IMR-90 (cell line): Measurements from ENCODE around the gene CBFA2T3. TPM values are rescaled to one million over a fixed set of nuclear protein-coding genes. Genes with fewer than 3 reads are reported as not detected.

ENCODE experiments used
- ATAC-seq: fragments of 200-7000 bp; cut with Tn5 transposase; 2 replicates; pipeline ENCODE4 v1.9.1; 2020; ENCODE audit warnings: low read depth, mild to moderate bottlenecking, moderate library complexity
- BruUV-seq: library from RNA; stranded (reverse); fragments of 400-500 nt; replicated peaks from 2 replicates; lab custom pipeline; 2021; lab: Mats Ljungman, UMichigan
- CTCF ChIA-PET: fragments of 300-600 bp; formaldehyde crosslinking; extraction: SDS; loops from one replicate; lab custom pipeline; 2021; ENCODE audit warnings: antibody characterized with exemption; lab: Yijun Ruan, JAX
- POLR2A ChIA-PET: fragments of 300-600 bp; sonication (Branson Sonifier 250); formaldehyde crosslinking; loops from one replicate; lab custom pipeline; 2022; ENCODE audit warnings: antibody characterized with exemption; ENCODE audit not compliant: unreplicated experiment; lab: Charles Lee
- DNase-seq: peaks from one replicate; pipeline ENCODE4 v3.0.0; 2013
- H2AFZ ChIP-seq: replicated peaks from 2 replicates; pipeline ENCODE3; 2013; ENCODE audit warnings: low read length, mild to moderate bottlenecking; ENCODE audit not compliant: poor library complexity
- H2AK5ac ChIP-seq: 2 replicates; pipeline ENCODE4 v1.6.1; 2013; ENCODE audit warnings: low read depth, low read length, inconsistent platforms
- H2AK9ac ChIP-seq: replicated peaks from 2 replicates; pipeline ENCODE3; 2013; ENCODE audit warnings: mild to moderate bottlenecking, low read depth, low read length, moderate library complexity; ENCODE audit not compliant: poor library complexity
- H2BK120ac ChIP-seq: 2 replicates; pipeline ENCODE4 v1.6.1; 2013; ENCODE audit warnings: low read depth, low read length, inconsistent platforms
- H2BK15ac ChIP-seq: 3 replicates; pipeline ENCODE4 v1.6.1; 2013; ENCODE audit warnings: low read depth, low read length, inconsistent platforms
- H2BK20ac ChIP-seq: 2 replicates; pipeline ENCODE4 v1.6.1; 2013; ENCODE audit warnings: low read depth, mild to moderate bottlenecking, inconsistent platforms, low read length, moderate library complexity
- H2BK5ac ChIP-seq: 2 replicates; pipeline ENCODE4 v1.6.1; 2013; ENCODE audit warnings: mild to moderate bottlenecking, low read depth, low read length, inconsistent platforms; ENCODE audit not compliant: poor library complexity, severe bottlenecking
- H3K14ac ChIP-seq: replicated peaks from 2 replicates; pipeline ENCODE4 v1.6.1; 2013; ENCODE audit warnings: low read depth, low read length, inconsistent platforms
- H3K18ac ChIP-seq: 2 replicates; pipeline ENCODE4 v1.6.1; 2013; ENCODE audit warnings: low read depth, low read length, control low read depth
- H3K23ac ChIP-seq: 2 replicates; pipeline ENCODE4 v1.6.1; 2013; ENCODE audit warnings: low read depth, low read length, inconsistent platforms
- H3K27ac ChIP-seq: 2 replicates; pipeline ENCODE4 v1.5.1; 2013; ENCODE audit warnings: mild to moderate bottlenecking, control low read depth, low read length; ENCODE audit not compliant: insufficient read depth
- H3K27me3 ChIP-seq: 2 replicates; pipeline ENCODE4 v1.6.1; 2013; ENCODE audit warnings: low read length; ENCODE audit not compliant: control insufficient read depth, insufficient read depth
- H3K36me3 ChIP-seq: 2 replicates; pipeline ENCODE4 v1.6.1; 2013; ENCODE audit warnings: low read length, mixed read lengths; ENCODE audit not compliant: control insufficient read depth, insufficient read depth
- H3K4ac ChIP-seq: 2 replicates; pipeline ENCODE4 v1.6.1; 2013; ENCODE audit warnings: low read depth, low read length, inconsistent platforms
- H3K4me1 ChIP-seq: 2 replicates; pipeline ENCODE4 v1.6.1; 2013; ENCODE audit warnings: low read length, mixed read lengths; ENCODE audit not compliant: control insufficient read depth, insufficient read depth
- H3K4me2 ChIP-seq: 2 replicates; pipeline ENCODE4 v1.6.1; 2013; ENCODE audit warnings: low read depth, mild to moderate bottlenecking, control low read depth, low read length, moderate library complexity
- H3K4me3 ChIP-seq: 2 replicates; pipeline ENCODE4 v1.5.1; 2013; ENCODE audit warnings: low read depth, mild to moderate bottlenecking, control low read depth, low read length, moderate library complexity; ENCODE audit not compliant: insufficient read depth
- H3K56ac ChIP-seq: 2 replicates; pipeline ENCODE4 v1.6.1; 2013; ENCODE audit warnings: low read length, inconsistent platforms; ENCODE audit not compliant: insufficient read depth; ENCODE audit errors: extremely low read depth
- H3K79me1 ChIP-seq, 2 experiments: 2 replicates each; pipeline ENCODE4 v1.6.1; 2013; ENCODE audit warnings: low read length in 2 of 2, inconsistent platforms in 1 of 2, low read depth in 1 of 2
- H3K9ac ChIP-seq: 2 replicates; pipeline ENCODE4 v1.6.1; 2013; ENCODE audit warnings: low read depth, low read length, control low read depth
- H3K9me1 ChIP-seq: 2 replicates; pipeline ENCODE4 v1.6.1; 2013; ENCODE audit warnings: low read length, inconsistent platforms; ENCODE audit not compliant: insufficient read depth
- H3K9me3 ChIP-seq: 2 replicates; pipeline ENCODE4 v1.6.1; 2013; ENCODE audit warnings: low read length; ENCODE audit not compliant: control insufficient read depth, insufficient read depth
- H4K20me1 ChIP-seq: 2 replicates; pipeline ENCODE4 v1.6.1; 2013; ENCODE audit warnings: low read length, inconsistent platforms; ENCODE audit not compliant: insufficient read depth
- H4K5ac ChIP-seq: 2 replicates; pipeline ENCODE4 v1.6.1; 2013; ENCODE audit warnings: mild to moderate bottlenecking, low read depth, low read length, control low read depth
- H4K8ac ChIP-seq, 2 experiments: 2 replicates each; pipeline ENCODE4 v1.6.1; 2013; ENCODE audit warnings: low read depth in 2 of 2, low read length in 2 of 2, control low read depth in 1 of 2, inconsistent platforms in 1 of 2
- H4K91ac ChIP-seq: 2 replicates; pipeline ENCODE4 v1.6.1; 2013; ENCODE audit warnings: low read depth, low read length, inconsistent platforms; ENCODE audit not compliant: insufficient read depth
- MAZ ChIP-seq: IDR thresholded peaks from 2 replicates; pipeline ENCODE4 v1.6.1; 2012; ENCODE audit warnings: low read depth, mild to moderate bottlenecking, low read length, improper control_type of control experiment, moderate library complexity, borderline replicate concordance
- RFX5 ChIP-seq: IDR thresholded peaks from 2 replicates; pipeline ENCODE4 v1.8.0; 2012; ENCODE audit warnings: low read depth, mild to moderate bottlenecking, low read length, moderate library complexity
- WGBS, 2 experiments: methylation state at CpG; one replicate each; pipeline versions ENCODE4 v1.1.5 to v1.1.7; 2013; ENCODE audit warnings: missing lambda C conversion rate in 2 of 2; ENCODE audit not compliant: insufficient read length in 1 of 2; ENCODE audit errors: extremely low coverage in 2 of 2; 5-methylcytosine and 5-hydroxymethylcytosine counted together
- dilution Hi-C: fragments of 300-500 bp; cut with HindIII; formaldehyde crosslinking; loops from one replicate; pipeline ENCODE4 v1.14.3; 2018; ENCODE audit warnings: low sequenced_read_pairs; ENCODE audit not compliant: unreplicated experiment
- in situ Hi-C: fragments of 300-500 bp; cut with MboI; formaldehyde crosslinking; loops from 3 replicates; pipeline ENCODE4 v1.14.3; 2019; ENCODE audit warnings: low sequenced_read_pairs, inconsistent platforms, mixed read lengths
- intact Hi-C: fragments of 100-400 bp; cut with micrococcal nuclease; formaldehyde crosslinking; loops from 2 replicates; pipeline ENCODE4 v1.10.0; 2022
- polyA plus RNA-seq, 3 experiments: library from polyadenylated mRNA; depleted of rRNA; stranded (reverse); fragments of >200 nt; gene quantifications; 2 replicates each; pipeline ENCODE4 v1.2.3, GENCODE V29; 2012; ENCODE audit warnings: low replicate concordance in 1 of 3
- total RNA-seq: library from RNA; depleted of rRNA; stranded (reverse); fragments of >200 nt; gene quantifications from 2 replicates; pipeline ENCODE4 v1.2.3, GENCODE V29; 2012

CBFA2T3 gene
- total and polyA plus RNA-seq, 2 of the 4 experiments (the other 2 are of a cell fraction): not detected

DNA sequence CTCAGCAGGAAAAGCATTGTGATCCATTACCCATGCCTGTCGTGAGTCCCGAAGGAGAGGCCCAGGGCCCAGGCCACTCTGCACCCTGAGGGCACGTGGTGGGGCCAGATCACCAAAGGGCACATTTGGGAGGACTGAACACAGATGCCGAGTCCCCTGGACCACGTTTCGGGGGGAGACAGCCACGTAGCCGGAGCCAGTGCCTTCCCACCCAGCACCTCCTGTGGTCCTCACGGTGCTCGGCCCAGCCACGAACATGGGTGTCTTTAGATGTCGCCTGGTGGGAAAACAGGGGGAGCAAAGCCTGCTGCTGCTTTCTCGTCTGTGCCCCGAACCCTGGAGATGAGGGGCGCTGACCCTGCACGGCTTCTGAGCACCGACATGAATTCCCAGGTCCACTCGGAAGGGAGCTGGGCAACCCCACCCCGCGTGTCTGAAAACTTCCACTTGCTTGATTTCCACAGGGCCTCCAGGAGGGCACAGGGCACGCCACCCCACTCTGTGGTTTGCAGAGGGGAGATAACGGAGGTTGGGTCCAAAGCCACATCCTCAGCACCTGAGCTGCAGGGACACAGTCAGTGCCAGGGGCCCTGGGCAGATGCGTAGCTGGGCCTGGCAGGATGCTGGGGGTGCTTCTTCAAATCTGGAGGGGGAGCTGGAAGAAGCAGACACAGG lies 14.4 kb downstream of the CBFA2T3 start:
- no peak overlapping the region for H2AK9ac ChIP-seq
- no peak overlapping the region for H3K56ac ChIP-seq
- H3K4me2 ChIP-seq: no peak overlapping the region
- H3K18ac ChIP-seq: no peak overlapping the region
- H2BK120ac ChIP-seq: no peak overlapping the region
- H3K79me1 ChIP-seq: no peaks in the 10 kb centered on the region
- H2BK15ac ChIP-seq: no peak overlapping the region
- in situ Hi-C loops (no loop called here), dilution Hi-C loops (no loop called here), intact Hi-C loops (no loop called here)
- no peaks in the 10 kb centered on the region for H3K9me1 ChIP-seq
- no peak overlapping the region for H3K27ac ChIP-seq
- no peak overlapping the region for H3K23ac ChIP-seq
- H4K5ac ChIP-seq: no peak overlapping the region
- H3K27me3 ChIP-seq: peaks cover 45% of the 10 kb centered on the region
- no peak overlapping the region for H4K91ac ChIP-seq
- no peak for TF ChIP-seq RFX5
- no peak for TF ChIP-seq MAZ
- no peak overlapping the region for H2AFZ ChIP-seq
- no TSS peak for BruUV-seq
- ChIA-PET CTCF (no interaction called here), POLR2A (no interaction called here)
- H3K9ac ChIP-seq: no peak overlapping the region
- H2AK5ac ChIP-seq: no peak overlapping the region
- no peak overlapping the region for H4K8ac ChIP-seq
- WGBS, 2 experiments: 74% methylated on average over 17 of the region's 23 CpGs; no CpG with 5 or more reads in 1 of the 2 experiments
- no peak overlapping the region for H3K4me3 ChIP-seq
- H2BK5ac ChIP-seq: no peak overlapping the region
- no peaks in the 10 kb centered on the region for H3K9me3 ChIP-seq
- DNase-seq (no peak), ATAC-seq (no peak)
- H3K4me1 ChIP-seq: no peaks in the 10 kb centered on the region
- H4K20me1 ChIP-seq: no peaks in the 10 kb centered on the region
- no peaks in the 10 kb centered on the region for H3K36me3 ChIP-seq
- no peak overlapping the region for H3K14ac ChIP-seq
- H2BK20ac ChIP-seq: no peak overlapping the region
- no peak overlapping the region for H3K4ac ChIP-seq
